ENCODE results near the gene USO1. TPM values are rescaled to one million over a fixed set of nuclear protein-coding genes. Genes with fewer than 3 reads are reported as not detected.
A peak's percentile ranks its signal among the peaks of the same experiment; 100 is the strongest.
"Not testable (repeated sequence)": the region's sequence is repeated elsewhere in the genome, so short reads cannot be mapped to it uniquely, and the experiment has no call there.

Gene USO1
- total and polyA plus RNA-seq, 2 donors: 37.4 to 186 TPM

- no peaks in the 10 kb centered on the region for H3K4me1 ChIP-seq (ENCODE audit: insufficient read depth)
- H3K4me3 ChIP-seq (ENCODE audit: low read depth, low read length): no peak overlapping the region
- no peak for DNase-seq (ENCODE audit: extremely low spot score)
- no peak overlapping the region for H3K27ac ChIP-seq (ENCODE audit: low read depth)
- H3K36me3 ChIP-seq (ENCODE audit: insufficient read depth): peaks cover 1% of the 10 kb centered on the region
- 43% methylated on average over 9 of the region's 9 CpGs for WGBS
Measured at GRCh38 chr4:75745721-75746199, 21.4 kb downstream of the USO1 start.

- Histone ChIP-seq H3K36me3 (ENCODE audit: insufficient read depth) (peaks cover 4% of the 10 kb centered on the region), H3K4me1 (ENCODE audit: insufficient read depth) (no peaks in the 10 kb centered on the region), H3K4me3 (ENCODE audit: low read depth, low read length) (no peak overlapping the region), H3K27ac (ENCODE audit: low read depth) (no peak overlapping the region)
- DNase-seq (ENCODE audit: extremely low spot score): no peak
- 95% methylated on average over 7 of the region's 7 CpGs for WGBS
Measured at GRCh38 chr4:75752637-75753036, 28.3 kb downstream of the USO1 start.

- DNase-seq (ENCODE audit: extremely low spot score): no peak
- Histone ChIP-seq H3K36me3 (ENCODE audit: insufficient read depth) (no peaks in the 10 kb centered on the region), H3K4me1 (ENCODE audit: insufficient read depth) (no peaks in the 10 kb centered on the region), H3K4me3 (ENCODE audit: low read depth, low read length) (no peak overlapping the region), H3K27ac (ENCODE audit: low read depth) (no peak overlapping the region)
Measured at GRCh38 chr4:75769036-75769435, 44.7 kb downstream of the USO1 start.

- DNase-seq (ENCODE audit: extremely low spot score): no peak
- H3K4me3 ChIP-seq (ENCODE audit: low read depth, low read length): no peak overlapping the region
- no peak overlapping the region for H3K27ac ChIP-seq (ENCODE audit: low read depth)
- 0% methylated on average over 1 of the region's 1 CpG for WGBS
- H3K4me1 ChIP-seq (ENCODE audit: insufficient read depth): no peaks in the 10 kb centered on the region
- peaks cover 7% of the 10 kb centered on the region for H3K36me3 ChIP-seq (ENCODE audit: insufficient read depth)
Measured at GRCh38 chr4:75771607-75772006, 47.2 kb downstream of the USO1 start.

- no peak overlapping the region for H3K27ac ChIP-seq (ENCODE audit: low read depth)
- DNase-seq (ENCODE audit: extremely low spot score): no peak
- WGBS: 96% methylated on average over 2 of the region's 2 CpGs
- H3K4me1 ChIP-seq (ENCODE audit: insufficient read depth): no peaks in the 10 kb centered on the region
- no peak overlapping the region for H3K4me3 ChIP-seq (ENCODE audit: low read depth, low read length)
- peaks cover 10% of the 10 kb centered on the region for H3K36me3 ChIP-seq (ENCODE audit: insufficient read depth)
Measured at GRCh38 chr4:75777589-75777988, 53.2 kb downstream of the USO1 start.

- WGBS: 89% methylated on average over 5 of the region's 5 CpGs
- no peak overlapping the region for H3K4me3 ChIP-seq (ENCODE audit: low read depth, low read length)
- H3K27ac ChIP-seq (ENCODE audit: low read depth): no peak overlapping the region
- peaks cover 10% of the 10 kb centered on the region for H3K36me3 ChIP-seq (ENCODE audit: insufficient read depth)
- no peaks in the 10 kb centered on the region for H3K4me1 ChIP-seq (ENCODE audit: insufficient read depth)
- DNase-seq (ENCODE audit: extremely low spot score): no peak
Measured at GRCh38 chr4:75779105-75779757, 54.9 kb downstream of the USO1 start.

- Histone ChIP-seq H3K4me3 (ENCODE audit: low read depth, low read length) (no peak overlapping the region), H3K36me3 (ENCODE audit: insufficient read depth) (peaks cover 3% of the 10 kb centered on the region), H3K27ac (ENCODE audit: low read depth) (no peak overlapping the region), H3K4me1 (ENCODE audit: insufficient read depth) (no peaks in the 10 kb centered on the region)
- no peak for DNase-seq (ENCODE audit: extremely low spot score)
Measured at GRCh38 chr4:75781305-75781704, 56.9 kb downstream of the USO1 start.

- Histone ChIP-seq H3K4me1 (ENCODE audit: insufficient read depth) (no peaks in the 10 kb centered on the region), H3K27ac (ENCODE audit: low read depth) (no peak overlapping the region), H3K4me3 (ENCODE audit: low read depth, low read length) (no peak overlapping the region), H3K36me3 (ENCODE audit: insufficient read depth) (no peaks in the 10 kb centered on the region)
- DNase-seq (ENCODE audit: extremely low spot score): no peak
- 99% methylated on average over 1 of the region's 1 CpG for WGBS
Measured at GRCh38 chr4:75786526-75786925, 62.1 kb downstream of the USO1 start.

- no peak for DNase-seq (ENCODE audit: extremely low spot score)
- Histone ChIP-seq H3K36me3 (ENCODE audit: insufficient read depth) (no peaks in the 10 kb centered on the region), H3K4me3 (ENCODE audit: low read depth, low read length) (no peak overlapping the region), H3K27ac (ENCODE audit: low read depth) (peak overlapping the region; percentile 1), H3K4me1 (ENCODE audit: insufficient read depth) (no peaks in the 10 kb centered on the region)
- WGBS: 71% methylated on average over 1 of the region's 1 CpG
Measured at GRCh38 chr4:75786938-75787337, 62.6 kb downstream of the USO1 start.

- Histone ChIP-seq H3K27ac (ENCODE audit: low read depth) (no peak overlapping the region), H3K4me1 (ENCODE audit: insufficient read depth) (no peaks in the 10 kb centered on the region), H3K4me3 (ENCODE audit: low read depth, low read length) (no peak overlapping the region), H3K36me3 (ENCODE audit: insufficient read depth) (no peaks in the 10 kb centered on the region)
- 90% methylated on average over 1 of the region's 1 CpG for WGBS
- DNase-seq (ENCODE audit: extremely low spot score): no peak
Measured at GRCh38 chr4:75790024-75790423, 65.6 kb downstream of the USO1 start.

GRCh38 chr4:75800972-75801371 lies 76.6 kb downstream of the USO1 start:
- Histone ChIP-seq H3K4me1 (ENCODE audit: insufficient read depth) (no peaks in the 10 kb centered on the region), H3K4me3 (ENCODE audit: low read depth, low read length) (no peak overlapping the region), H3K27ac (ENCODE audit: low read depth) (no peak overlapping the region), H3K36me3 (ENCODE audit: insufficient read depth) (no peaks in the 10 kb centered on the region)
- WGBS: 95% methylated on average over 1 of the region's 1 CpG
- no peak for DNase-seq (ENCODE audit: extremely low spot score)

- WGBS: 96% methylated on average over 8 of the region's 8 CpGs
- H3K4me1 ChIP-seq (ENCODE audit: insufficient read depth); H3K27ac ChIP-seq (ENCODE audit: low read depth); H3K36me3 ChIP-seq (ENCODE audit: insufficient read depth); H3K4me3 ChIP-seq (ENCODE audit: low read depth, low read length); DNase-seq (ENCODE audit: extremely low spot score): not testable (repeated sequence)
Measured at GRCh38 chr4:75806035-75806434, 81.7 kb downstream of the USO1 start.

GRCh38 chr4:75817901-75818300 lies 93.5 kb downstream of the USO1 start:
- no peak overlapping the region for H3K4me3 ChIP-seq (ENCODE audit: low read depth, low read length)
- H3K36me3 ChIP-seq (ENCODE audit: insufficient read depth): peaks cover 4% of the 10 kb centered on the region
- H3K27ac ChIP-seq (ENCODE audit: low read depth): no peak overlapping the region
- WGBS: 88% methylated on average over 2 of the region's 2 CpGs
- DNase-seq (ENCODE audit: extremely low spot score): no peak
- H3K4me1 ChIP-seq (ENCODE audit: insufficient read depth): no peaks in the 10 kb centered on the region

GRCh38 chr4:75819121-75819520 lies 94.7 kb downstream of the USO1 start:
- Histone ChIP-seq H3K4me1 (ENCODE audit: insufficient read depth) (no peaks in the 10 kb centered on the region), H3K36me3 (ENCODE audit: insufficient read depth) (peaks cover 4% of the 10 kb centered on the region), H3K4me3 (ENCODE audit: low read depth, low read length) (no peak overlapping the region), H3K27ac (ENCODE audit: low read depth) (no peak overlapping the region)
- WGBS: 84% methylated on average over 4 of the region's 4 CpGs
- DNase-seq (ENCODE audit: extremely low spot score): no peak

GRCh38 chr4:75820197-75820596 lies 95.8 kb downstream of the USO1 start:
- WGBS: 53% methylated on average over 2 of the region's 2 CpGs
- Histone ChIP-seq H3K27ac (ENCODE audit: low read depth) (no peak overlapping the region), H3K36me3 (ENCODE audit: insufficient read depth) (no peaks in the 10 kb centered on the region), H3K4me3 (ENCODE audit: low read depth, low read length) (no peak overlapping the region), H3K4me1 (ENCODE audit: insufficient read depth) (no peaks in the 10 kb centered on the region)
- no peak for DNase-seq (ENCODE audit: extremely low spot score)
